Stimulated activated effector memory CD8-positive, alpha-beta T cell treated with anti-CD3 and anti-CD28 coated beads, Interleukin-12 subunit alpha, Interleukin-12 subunit beta, amount 100 ng/mL, for 72 hours (primary cell): ENCODE data around the gene CCR8.
"Not testable (repeated sequence)": the region's sequence is repeated elsewhere in the genome, so short reads cannot be mapped to it uniquely, and the experiment has no call there.

Experiments used
- ATAC-seq: fragments of 150-1000 bp; cut with Tn5 transposase; 2 replicates; pipeline ENCODE4 v1.10.0; 2021
- DNase-seq, 2 donors: peaks; one replicate each; pipeline ENCODE4 v3.0.0; 2021 to 2022; ENCODE audit warnings: low spot score in 2 of 2
- H3K27ac Mint-ChIP-seq: one replicate; pipeline ENCODE4 v1.8.0; 2022; ENCODE audit warnings: mild to moderate bottlenecking, mixed read lengths
- H3K36me3 Mint-ChIP-seq: one replicate; pipeline ENCODE4 v1.8.0; 2022; ENCODE audit warnings: mild to moderate bottlenecking, mixed read lengths
- H3K4me1 Mint-ChIP-seq: one replicate; pipeline ENCODE4 v1.8.0; 2022; ENCODE audit warnings: mixed read lengths
- H3K4me3 Mint-ChIP-seq: one replicate; pipeline ENCODE4 v1.8.0; 2022; ENCODE audit warnings: mild to moderate bottlenecking, mixed read lengths
- H3K9me3 Mint-ChIP-seq: one replicate; pipeline ENCODE4 v1.8.0; 2022; ENCODE audit warnings: mixed read lengths

The CCR8 gene

GRCh38 chr3:39295184-39295775 is 34.2 kb upstream of the CCR8 start:
- Mint-ChIP-seq H3K9me3 (peaks cover 11% of the 10 kb centered on the region), H3K4me3 (no peak overlapping the region), H3K36me3 (peaks cover 6% of the 10 kb centered on the region), H3K4me1 (peaks cover 25% of the 10 kb centered on the region), H3K27ac (no peak overlapping the region)
- no peak for DNase-seq
- ATAC-seq: peak; percentile 89

DNA sequence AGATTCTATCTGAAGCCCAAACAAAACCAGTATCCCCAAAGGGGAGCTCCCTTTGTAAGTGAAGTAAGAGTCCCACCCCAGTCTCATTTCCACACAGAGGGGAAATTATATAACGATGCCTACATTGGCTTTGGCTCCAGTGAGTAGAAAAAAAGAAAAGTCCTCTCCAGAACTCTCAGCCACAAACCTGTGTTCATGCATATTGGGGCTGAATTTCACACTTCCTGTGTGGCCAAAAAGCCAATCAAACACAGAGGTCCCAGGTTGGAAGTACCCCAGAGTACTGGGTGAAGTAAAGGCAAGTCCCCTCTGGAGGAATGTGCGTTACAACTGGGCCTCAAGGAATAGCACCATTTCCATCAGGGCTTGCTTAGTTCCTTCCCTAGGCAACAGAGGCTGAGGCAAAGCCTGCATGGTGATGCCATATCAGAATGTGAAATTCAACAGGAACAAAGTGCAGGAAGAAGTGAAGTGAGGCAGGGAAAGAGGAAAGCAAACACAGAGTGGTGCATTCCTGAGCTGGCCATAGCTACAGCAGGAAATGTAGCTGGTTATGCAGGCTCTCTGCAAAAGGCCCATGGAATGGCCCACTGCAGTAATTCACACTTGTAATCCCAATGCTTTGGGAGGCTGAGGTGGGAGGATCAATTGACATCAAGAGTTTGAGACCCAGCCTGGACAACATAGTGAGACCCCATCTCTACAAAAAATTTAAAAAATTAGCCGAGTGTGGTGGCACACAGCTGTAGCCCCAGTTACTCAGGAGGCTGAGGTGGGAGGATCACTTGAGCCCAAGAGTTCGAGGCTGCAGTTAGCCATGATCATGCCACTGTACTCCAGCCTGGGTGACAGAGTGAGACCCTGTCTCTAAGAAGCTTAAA is 33.1 kb upstream of the CCR8 start:
- ATAC-seq (no peak), DNase-seq (no peak)
- H3K4me1 Mint-ChIP-seq: peaks cover 24% of the 10 kb centered on the region
- H3K36me3 Mint-ChIP-seq: peaks cover 6% of the 10 kb centered on the region
- no peak overlapping the region for H3K4me3 Mint-ChIP-seq
- peaks cover 13% of the 10 kb centered on the region for H3K9me3 Mint-ChIP-seq
- no peak overlapping the region for H3K27ac Mint-ChIP-seq

GRCh38 chr3:39299279-39299678 is 30.2 kb upstream of the CCR8 start:
- Mint-ChIP-seq H3K4me3 (no peak overlapping the region), H3K36me3 (peaks cover 6% of the 10 kb centered on the region), H3K9me3 (peaks cover 21% of the 10 kb centered on the region), H3K27ac (no peak overlapping the region), H3K4me1 (peaks cover 13% of the 10 kb centered on the region)
- no peak for ATAC-seq
- DNase-seq: no peak

DNA sequence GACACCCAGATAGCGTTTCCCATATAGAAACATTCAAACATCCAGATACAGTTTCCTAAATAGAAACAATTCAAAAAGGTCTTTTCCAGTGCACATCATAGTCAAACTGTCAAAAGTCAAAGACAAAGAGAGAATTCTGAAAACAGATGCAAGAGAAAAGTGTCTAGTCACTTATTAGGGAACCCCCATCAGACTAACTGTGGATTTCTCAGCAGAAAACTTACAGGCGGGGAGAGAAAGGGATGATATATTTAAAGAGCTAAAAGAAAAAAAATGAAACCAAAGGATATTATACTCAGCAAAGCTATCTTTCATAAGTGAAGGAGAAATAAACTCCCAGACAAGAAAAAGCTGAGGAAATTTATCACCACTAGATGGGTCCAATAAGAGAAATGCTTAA is 27.3 kb upstream of the CCR8 start:
- Mint-ChIP-seq H3K27ac (no peak overlapping the region), H3K9me3 (peaks cover 24% of the 10 kb centered on the region), H3K36me3 (peaks cover 6% of the 10 kb centered on the region), H3K4me3 (no peak overlapping the region), H3K4me1 (no peaks in the 10 kb centered on the region)
- DNase-seq: no peak
- ATAC-seq: no peak

DNA sequence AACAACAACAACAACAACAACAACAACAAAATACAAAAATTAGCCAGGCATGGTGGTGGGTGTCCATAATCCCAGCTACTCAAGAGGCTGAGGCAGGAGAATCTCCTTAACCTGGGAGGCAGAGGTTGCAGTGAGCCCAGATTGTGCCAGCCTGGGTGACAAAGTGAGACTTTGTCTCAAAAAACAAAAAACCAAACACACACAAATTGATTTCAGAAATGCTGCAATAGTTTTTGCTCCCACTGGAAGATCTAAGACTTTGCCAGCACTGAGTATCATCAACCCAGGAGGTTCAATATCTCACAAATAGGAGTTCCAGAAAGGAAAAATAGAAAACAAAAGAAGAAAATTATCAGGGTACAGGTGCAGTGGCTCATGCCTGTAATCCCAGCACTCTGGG is 16.2 kb upstream of the CCR8 start:
- no peak for DNase-seq
- no peak overlapping the region for H3K27ac Mint-ChIP-seq
- peaks cover 8% of the 10 kb centered on the region for H3K9me3 Mint-ChIP-seq
- H3K4me3 Mint-ChIP-seq: no peak overlapping the region
- H3K36me3 Mint-ChIP-seq: peaks cover 6% of the 10 kb centered on the region
- peaks cover 13% of the 10 kb centered on the region for H3K4me1 Mint-ChIP-seq
- ATAC-seq: no peak

DNA sequence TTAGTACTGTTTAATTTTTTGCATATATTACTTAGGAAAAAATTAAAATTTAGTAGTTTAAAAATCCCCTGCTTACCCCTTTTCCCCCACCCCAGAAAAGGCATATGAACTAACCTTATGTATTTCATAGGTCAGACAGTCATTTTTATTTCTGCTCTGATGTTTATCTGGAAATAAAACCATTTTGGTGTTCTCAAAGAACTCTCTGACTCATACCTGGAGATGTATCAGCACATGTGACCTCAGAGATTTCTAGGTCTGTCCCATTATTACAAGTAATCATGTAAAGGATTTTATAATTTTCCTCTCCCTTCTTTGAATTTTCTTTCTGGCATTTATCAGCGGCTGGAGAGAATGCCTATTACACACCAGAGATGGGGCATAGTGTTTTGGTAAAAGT is 14.1 kb upstream of the CCR8 start:
- DNase-seq: no peak
- H3K27ac Mint-ChIP-seq: peak overlapping the region; percentile 59
- peaks cover 8% of the 10 kb centered on the region for H3K9me3 Mint-ChIP-seq
- peaks cover 6% of the 10 kb centered on the region for H3K36me3 Mint-ChIP-seq
- peak; percentile 78 for ATAC-seq
- peaks cover 13% of the 10 kb centered on the region for H3K4me1 Mint-ChIP-seq
- H3K4me3 Mint-ChIP-seq: no peak overlapping the region

DNA sequence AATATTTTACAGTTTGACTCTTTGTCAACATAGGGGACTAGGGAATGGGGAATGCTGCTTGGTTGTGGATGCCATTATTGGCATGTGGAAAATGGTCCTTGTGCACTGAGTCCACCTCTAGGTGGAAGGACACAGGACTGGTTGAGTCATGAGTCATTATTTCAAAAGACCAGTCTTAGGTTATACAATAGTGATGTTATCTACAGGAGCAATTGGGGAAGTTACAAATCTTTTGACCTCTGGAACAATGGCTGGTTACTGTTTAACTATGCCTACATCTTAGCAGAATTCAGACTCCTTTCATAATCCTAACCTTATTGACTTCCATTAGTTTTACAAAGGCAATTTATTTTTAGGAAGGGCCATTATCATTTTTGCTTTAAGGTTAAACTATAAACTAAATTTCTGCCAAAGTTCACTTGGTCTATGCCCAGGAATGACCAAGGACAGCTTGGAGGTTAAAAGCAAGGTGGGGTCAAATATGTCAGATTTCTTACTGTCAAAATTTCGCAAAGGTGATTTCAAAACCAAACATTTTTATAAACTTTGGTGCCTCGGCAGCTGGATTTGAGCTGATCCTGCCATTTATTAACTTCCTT is 11.8 kb upstream of the CCR8 start:
- Mint-ChIP-seq H3K4me1 (peaks cover 25% of the 10 kb centered on the region), H3K36me3 (peaks cover 6% of the 10 kb centered on the region), H3K27ac (no peak overlapping the region), H3K9me3 (peaks cover 8% of the 10 kb centered on the region), H3K4me3 (no peak overlapping the region)
- ATAC-seq: no peak
- DNase-seq: no peak

DNA sequence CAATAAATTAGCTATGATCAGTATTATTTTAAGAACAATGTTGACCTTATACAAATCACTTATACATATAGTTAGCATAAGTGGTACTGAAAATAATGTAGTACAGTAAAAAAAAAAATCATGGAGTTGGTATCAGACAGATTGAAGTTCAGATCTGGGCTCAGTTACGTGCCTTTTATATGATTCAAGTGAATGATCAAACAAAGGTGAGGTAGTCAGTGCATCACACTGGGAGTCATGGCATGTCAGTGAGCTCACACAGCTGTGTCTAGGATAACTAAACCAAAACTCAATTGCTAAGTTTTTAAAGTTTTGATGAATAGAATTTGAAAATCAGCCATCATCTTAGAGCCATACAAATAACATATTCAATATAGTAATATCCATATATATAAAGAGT is 11.2 kb upstream of the CCR8 start:
- H3K4me3 Mint-ChIP-seq: no peak overlapping the region
- ATAC-seq (no peak), DNase-seq (no peak)
- peaks cover 8% of the 10 kb centered on the region for H3K9me3 Mint-ChIP-seq
- H3K27ac Mint-ChIP-seq: no peak overlapping the region
- H3K36me3 Mint-ChIP-seq: peaks cover 3% of the 10 kb centered on the region
- H3K4me1 Mint-ChIP-seq: peaks cover 25% of the 10 kb centered on the region

- Mint-ChIP-seq H3K4me1 (peaks cover 25% of the 10 kb centered on the region), H3K9me3 (peaks cover 5% of the 10 kb centered on the region), H3K27ac (no peak overlapping the region), H3K36me3 (no peaks in the 10 kb centered on the region), H3K4me3 (no peak overlapping the region)
- ATAC-seq: no peak
- DNase-seq: no peak
Measured at GRCh38 chr3:39319249-39319648, 10.3 kb upstream of the CCR8 start.

GRCh38 chr3:39321574-39321983 is 7.9 kb upstream of the CCR8 start:
- peak; percentile 53 for ATAC-seq
- peaks cover 12% of the 10 kb centered on the region for H3K4me1 Mint-ChIP-seq

DNA sequence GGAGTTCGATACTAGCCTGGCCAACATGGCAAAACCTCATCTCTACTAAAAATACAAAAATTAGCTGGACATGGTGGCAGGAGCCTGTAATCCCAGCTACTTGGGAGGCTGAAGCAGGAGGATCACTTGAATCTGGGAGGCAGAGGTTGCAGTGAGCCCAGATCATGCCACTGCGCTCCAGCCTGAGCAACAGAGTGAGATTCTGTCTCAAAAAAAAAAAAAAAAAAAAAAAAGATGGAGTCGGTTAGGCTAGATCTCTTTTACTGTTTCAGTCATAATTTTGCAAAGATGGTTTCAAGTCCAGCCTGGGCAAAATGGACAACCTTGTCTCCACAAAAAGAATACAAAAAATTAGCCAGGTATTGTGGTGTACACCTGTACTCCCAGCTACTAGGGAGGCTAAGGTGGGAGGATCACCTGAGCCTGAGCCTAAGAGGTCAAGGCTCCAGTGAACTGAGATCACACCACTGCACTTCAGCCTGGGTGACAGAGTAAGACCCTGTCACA is 7.2 kb upstream of the CCR8 start:
- not testable (repeated sequence) for DNase-seq, ATAC-seq, H3K36me3 Mint-ChIP-seq, H3K27ac Mint-ChIP-seq, H3K9me3 Mint-ChIP-seq, H3K4me3 Mint-ChIP-seq
- H3K4me1 Mint-ChIP-seq: peaks cover 19% of the 10 kb centered on the region

More at GRCh38 chr3:39321574-39321983, 7.9 kb upstream of the CCR8 start:
- H3K4me3 Mint-ChIP-seq, DNase-seq, H3K9me3 Mint-ChIP-seq, H3K36me3 Mint-ChIP-seq: not testable (repeated sequence)
- H3K27ac Mint-ChIP-seq: peak overlapping the region; percentile 20

DNA sequence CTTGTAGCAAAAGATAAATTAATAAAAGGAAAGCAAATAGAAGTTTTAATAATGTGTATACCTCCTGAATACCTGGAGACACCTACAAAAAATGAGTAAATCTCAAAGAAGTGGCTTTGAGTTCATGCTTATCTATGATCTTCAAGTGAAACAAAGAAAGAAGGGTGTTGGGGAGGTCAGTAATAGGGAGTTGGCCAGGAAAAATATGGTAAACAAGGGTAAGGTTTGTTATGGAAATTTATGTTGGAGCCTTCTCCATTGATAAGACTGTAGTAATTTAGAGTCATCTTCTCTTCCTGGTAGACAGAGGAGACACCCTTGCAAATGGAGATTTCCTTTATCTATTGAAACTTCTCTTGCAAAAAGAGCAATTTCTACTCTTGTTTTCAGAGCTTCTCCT is 6.6 kb upstream of the CCR8 start:
- no peaks in the 10 kb centered on the region for H3K36me3 Mint-ChIP-seq
- H3K4me3 Mint-ChIP-seq: no peak overlapping the region
- H3K9me3 Mint-ChIP-seq: no peaks in the 10 kb centered on the region
- no peak for ATAC-seq
- DNase-seq: no peak
- no peak overlapping the region for H3K27ac Mint-ChIP-seq
- H3K4me1 Mint-ChIP-seq: peaks cover 26% of the 10 kb centered on the region

GRCh38 chr3:39323494-39323893 is 6.0 kb upstream of the CCR8 start:
- Mint-ChIP-seq H3K27ac (no peak overlapping the region), H3K4me1 (peaks cover 31% of the 10 kb centered on the region), H3K36me3 (no peaks in the 10 kb centered on the region), H3K9me3 (no peaks in the 10 kb centered on the region), H3K4me3 (no peak overlapping the region)
- no peak for DNase-seq
- no peak for ATAC-seq

DNA sequence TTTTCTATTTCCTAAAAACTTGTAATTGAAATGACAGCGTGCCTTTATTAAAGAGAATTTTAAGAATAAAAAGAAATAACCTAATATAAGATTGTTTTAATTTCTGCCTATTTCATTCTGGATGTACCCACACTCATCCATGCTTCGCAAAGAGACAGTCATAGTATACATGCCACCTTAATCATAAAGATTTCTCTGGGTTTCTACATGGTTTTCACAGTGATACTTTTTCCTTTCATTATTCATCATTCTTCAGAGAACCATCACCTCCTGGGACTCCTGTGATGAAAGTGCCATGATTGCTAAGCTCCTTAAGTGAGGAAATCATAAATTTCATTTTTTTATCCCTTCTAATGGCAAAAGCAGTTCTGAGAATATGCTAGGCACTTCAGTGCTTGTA is 4.3 kb upstream of the CCR8 start:
- H3K4me1 Mint-ChIP-seq: peaks cover 38% of the 10 kb centered on the region
- no peaks in the 10 kb centered on the region for H3K36me3 Mint-ChIP-seq
- ATAC-seq (peak; percentile 92), DNase-seq (no peak)
- H3K9me3 Mint-ChIP-seq: no peaks in the 10 kb centered on the region
- H3K27ac Mint-ChIP-seq: no peak overlapping the region
- H3K4me3 Mint-ChIP-seq: no peak overlapping the region

- ATAC-seq (no peak), DNase-seq (no peak)
- H3K4me1 Mint-ChIP-seq: peaks cover 27% of the 10 kb centered on the region
- H3K27ac Mint-ChIP-seq: no peak overlapping the region
- peak overlapping the region; percentile 14 for H3K4me3 Mint-ChIP-seq
- H3K9me3 Mint-ChIP-seq: no peaks in the 10 kb centered on the region
- no peaks in the 10 kb centered on the region for H3K36me3 Mint-ChIP-seq
Measured at GRCh38 chr3:39327053-39327745, 2.3 kb upstream of the CCR8 start.
